DMS114 treated with DMSO at 0.1 percent for 48 hours (cell line): ENCODE measurements around the gene STK24.

Experiments
- DNase-seq: peaks from one replicate; lab custom pipeline; 2025; ENCODE audit not compliant: unreplicated experiment; lab: John Stamatoyannopoulos, UW

Gene STK24

DNA sequence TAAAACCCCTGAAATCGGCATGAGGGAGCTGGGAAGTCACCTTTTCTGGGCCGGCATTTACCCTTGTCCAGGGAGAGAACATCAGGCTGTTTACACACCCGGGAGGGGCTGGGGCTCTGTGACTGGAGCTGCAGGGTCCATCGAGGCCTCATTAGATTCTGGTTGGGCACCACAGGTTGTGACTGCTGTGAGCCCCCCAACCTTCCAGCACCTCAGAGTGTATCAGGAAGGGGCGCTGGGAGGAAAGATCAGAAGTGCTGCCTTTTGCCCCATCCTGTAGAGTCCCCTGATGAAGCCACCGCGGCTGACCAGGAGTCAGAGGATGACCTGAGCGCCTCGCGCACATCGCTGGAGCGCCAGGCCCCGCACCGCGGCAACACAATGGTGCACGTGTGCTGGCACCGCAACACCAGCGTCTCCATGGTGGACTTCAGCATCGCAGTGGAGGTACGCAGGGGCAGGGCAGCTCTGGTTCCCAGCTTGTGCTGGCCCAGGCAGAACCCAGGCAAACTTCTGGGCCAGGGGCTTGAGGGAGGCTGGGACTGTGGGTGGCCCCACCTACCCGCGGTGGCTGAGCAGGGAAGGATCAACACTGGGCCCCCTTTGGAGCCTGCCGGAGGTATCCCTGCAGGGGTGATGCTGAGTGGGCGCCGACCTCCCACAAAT, 136.4 kb downstream of the STK24 start:
- DNase-seq, result no peak

DNA sequence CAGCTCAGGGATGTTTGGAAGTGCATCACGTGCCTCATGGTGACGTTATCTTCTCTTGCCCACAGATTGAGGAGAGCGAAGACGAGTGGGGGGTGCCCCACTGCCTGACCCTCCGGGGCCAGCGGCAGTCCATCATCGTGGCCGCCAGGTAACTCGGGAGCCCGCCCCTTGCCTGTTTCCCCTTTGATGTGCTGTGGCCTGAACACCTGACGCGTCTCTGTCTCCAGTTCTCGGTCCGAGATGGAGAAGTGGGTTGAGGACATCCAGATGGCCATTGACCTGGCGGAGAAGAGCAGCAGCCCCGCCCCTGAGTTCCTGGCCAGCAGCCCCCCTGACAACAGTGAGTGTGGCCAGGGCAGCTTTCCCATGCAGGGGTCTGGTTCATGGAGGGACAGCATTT, 137.0 kb downstream of the STK24 start:
- no peak for DNase-seq

DNA sequence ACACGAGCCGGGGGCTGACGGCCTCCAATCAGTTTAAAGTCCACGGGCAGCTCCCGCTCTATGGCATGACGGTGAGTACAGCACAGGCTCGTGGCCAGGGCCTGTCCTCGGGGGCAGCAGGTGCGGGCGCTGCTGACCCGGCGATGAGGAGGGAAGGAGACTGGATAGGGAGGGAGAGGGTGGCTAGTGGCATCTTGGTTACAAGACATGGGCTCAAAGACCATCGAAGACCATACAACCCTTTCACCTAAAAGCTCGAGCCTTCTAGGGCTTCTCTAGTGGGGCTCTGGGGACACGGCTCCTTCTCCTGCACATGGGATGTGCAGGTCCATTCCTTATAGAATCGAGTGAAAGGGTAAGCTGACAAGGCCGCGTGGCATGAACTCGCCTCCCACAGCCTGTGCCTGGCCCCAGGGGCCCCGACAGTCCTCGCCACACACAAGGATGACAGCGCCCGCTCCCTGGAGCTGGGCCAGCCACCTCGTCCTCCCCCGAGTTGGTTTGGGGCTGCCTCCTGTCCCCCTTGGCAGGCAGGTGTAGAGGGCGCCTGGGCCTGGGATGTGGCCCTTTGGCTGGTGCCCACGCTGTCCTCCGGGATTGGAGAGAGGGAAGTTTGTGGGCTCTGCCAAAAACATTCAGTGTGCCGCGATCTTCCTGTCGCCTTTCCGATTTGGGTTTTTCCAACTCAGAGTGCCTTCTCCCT, 137.6 kb downstream of the STK24 start:
- no peak for DNase-seq

DNA sequence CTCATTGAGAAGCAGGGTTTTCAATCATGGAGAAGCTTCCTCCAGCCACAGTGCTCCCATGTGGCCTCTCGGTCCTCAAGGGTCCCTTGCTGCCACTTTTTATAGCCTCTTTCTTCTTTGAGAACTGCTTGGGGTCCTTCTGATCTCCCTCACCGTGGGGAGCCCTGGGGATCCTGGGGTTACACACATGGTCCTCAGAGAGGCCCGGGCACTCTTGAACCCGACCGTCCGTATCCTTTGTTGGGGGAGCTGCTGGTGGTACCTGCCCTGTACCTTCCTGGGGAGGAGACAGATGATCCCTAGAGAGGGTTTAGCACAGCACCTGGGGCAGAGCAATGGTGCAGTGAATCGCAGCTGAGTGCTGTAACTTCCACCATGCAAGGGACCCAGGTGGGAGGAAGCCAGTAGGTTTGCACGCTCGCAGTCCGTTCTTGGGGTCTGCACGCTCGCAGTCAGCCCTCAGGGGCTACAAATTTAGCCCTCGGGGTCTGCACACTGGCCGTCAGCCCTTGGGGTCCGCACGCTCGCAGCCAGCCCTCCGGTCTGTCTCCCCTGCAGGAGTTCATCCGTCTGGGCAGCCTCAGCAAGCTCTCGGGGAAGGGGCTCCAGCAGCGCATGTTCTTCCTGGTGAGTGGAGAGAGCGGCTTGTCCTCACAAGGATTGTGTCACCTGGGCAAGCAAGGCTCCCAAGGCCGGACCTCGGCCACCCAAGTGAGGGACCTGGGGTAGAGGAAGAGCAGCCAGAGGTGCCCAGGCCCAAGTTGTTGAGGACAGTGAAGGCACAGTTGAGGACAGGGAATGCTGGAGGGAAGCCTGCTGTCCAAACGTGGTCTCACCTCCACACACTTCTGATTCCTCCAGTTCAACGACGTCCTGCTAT, 138.4 kb downstream of the STK24 start:
- no peak for DNase-seq

DNA sequence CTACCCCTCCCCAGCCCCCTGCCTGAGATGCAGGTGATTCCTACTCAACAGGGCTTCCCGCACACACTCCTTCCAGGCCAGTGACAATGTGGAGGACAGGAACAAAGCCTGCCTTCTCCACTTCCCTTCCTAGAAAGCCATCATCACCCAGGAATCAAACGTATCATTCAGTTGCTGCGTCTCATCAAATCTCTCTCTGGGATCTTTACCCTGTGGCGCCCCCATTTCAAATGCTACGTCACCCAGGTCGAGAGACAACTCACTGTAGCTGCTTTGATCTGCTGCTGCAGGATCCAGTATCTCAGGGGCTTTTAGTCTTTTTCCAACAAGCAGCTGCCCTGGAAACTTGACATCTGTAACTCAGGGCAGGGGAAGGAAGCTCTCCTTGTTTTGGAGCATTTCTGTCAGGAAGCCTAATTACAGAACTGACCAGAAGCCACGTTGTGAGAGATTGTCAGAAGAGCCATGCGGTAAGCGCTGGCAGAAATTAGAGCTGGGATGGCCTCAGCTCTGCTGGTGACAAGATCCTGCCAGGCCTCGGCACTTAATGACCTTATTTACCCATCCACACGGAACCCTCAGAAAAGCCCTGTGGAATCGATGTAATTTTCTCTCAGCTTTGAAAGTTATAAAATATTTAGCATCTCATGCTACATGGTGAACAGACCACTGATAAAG, 140.5 kb downstream of the STK24 start:
- no peak for DNase-seq

DNA sequence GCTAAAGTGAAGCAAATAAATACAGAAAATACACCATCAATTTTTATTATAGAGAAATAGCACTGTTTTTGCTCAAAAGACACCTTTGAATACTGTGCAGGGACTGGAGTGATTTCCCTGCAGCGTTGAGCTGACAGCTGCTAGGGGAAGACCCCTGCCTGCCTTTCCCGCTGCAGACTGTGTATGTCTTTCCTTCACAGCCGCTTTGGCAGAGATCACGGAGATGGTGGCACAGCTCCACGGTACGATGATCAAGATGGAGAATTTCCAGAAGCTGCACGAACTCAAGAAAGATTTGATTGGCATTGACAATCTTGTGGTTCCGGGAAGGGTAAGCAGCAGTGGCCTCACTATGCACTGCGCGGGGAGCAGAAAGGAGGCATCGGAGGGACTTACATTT, 141.5 kb downstream of the STK24 start:
- no peak for DNase-seq

DNA sequence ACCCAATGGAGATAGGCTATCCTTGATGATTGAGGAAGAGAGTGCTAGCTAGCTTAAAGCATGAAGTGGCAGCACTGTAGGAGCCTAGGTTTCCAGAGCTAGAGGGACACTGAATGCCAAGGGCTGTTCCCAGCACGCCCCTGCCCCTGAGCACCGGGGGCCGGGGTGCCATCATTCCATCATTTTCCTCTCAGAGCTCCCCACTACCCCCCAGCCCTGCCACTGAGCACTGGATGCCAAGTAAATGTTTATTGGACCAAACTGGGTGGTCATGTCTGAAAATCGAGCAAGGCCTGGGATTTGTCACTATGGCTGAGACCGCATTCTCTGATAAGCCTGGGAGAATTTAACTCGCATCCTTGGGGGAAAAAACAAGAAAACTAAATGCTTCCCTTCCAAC, 142.8 kb downstream of the STK24 start:
- DNase-seq, result no peak

DNA sequence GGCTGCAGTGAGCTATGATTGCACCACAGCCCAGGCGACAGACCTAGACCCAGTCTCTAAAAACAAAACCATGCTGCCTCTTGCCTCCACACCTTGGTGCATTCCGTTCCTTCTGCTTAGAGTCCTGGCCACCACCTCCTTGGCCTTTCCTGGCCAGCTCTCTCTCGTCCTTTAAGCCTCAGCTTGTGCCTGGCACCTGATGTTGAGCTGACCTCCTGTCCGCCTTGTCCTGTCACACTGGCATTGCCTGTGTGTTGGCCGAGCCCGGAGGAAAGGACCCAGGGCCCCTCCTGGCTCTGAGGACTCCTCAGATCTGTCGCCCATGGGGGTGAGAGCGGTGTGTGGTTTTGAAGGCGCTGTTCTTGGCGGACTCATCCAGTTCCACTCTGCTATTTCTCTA, 143.3 kb downstream of the STK24 start:
- DNase-seq, result no peak

DNA sequence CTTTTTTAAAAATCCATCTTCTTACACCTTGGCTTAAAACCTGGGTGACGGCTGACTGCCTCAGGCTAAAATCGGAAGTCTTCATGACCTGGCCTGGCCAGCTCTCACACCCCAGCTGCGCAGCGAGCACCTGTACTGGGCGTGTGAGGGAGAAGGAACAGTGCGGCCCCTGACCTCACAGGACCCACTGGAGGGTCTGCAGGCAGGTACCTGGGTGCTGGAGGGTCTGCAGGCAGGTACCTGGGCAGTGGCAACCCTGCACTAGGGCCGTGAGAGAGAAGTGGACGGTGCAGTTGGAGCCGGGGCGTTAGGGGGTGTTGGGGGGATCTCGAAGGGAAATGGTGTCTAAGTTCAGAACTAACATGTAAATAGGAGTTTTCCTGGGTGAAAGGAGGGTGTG, 144.3 kb downstream of the STK24 start:
- DNase-seq, result no peak

DNA sequence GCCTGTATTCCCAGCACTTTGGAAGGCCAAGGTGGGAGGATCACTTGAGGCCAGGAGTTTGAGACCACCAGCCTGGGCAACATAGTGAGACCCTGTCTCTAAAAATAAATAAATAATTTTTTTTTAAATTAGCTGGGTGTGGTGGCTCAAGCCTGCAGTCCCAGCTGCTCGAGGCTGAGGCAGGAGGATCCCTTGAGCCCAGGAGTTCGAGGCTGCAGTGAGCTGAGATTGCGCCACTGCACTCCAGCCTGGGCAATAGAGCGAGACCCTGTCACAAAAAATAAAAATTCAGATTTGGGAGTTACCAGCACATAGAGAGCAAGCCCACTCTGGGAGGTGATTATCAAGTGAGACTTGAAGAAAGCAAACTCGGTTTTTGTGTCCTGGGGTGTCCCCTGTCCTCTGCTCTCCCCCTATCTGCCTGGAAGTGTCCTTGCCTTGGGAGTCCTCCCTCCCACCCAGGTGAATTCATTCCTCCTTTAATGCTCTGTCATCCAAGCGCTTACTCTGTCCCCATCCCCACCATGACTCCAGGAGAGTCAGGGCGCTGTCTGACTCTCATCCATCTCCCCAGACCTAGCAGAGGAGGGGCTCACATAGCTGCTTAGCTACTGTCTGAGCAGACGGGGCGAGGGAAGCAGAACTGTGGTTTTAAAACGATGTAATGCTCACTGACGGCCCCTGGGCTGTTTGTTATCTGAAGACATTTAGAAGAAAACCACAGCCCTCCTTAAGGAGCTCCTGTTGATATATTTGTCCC, 146.8 kb downstream of the STK24 start:
- DNase-seq, result no peak

DNA sequence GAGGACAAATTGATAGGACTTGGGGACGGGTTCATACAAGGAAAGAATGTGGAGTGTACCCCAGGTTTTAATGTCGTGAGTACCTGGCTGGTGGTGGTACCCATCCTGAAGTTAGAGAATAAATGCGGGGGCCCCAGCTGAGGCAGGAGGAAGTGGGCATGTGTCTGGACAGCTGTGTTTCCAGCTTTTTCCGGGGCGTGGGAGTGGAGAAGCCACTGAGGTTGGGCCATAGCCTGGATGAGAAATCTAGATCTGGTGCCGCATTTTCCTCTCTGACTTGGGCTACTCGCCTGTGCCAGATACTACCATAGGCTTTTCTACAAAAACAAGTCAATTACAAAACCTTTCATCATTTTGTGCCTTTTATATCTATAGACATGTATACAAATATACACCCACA, 147.4 kb downstream of the STK24 start:
- no peak for DNase-seq

DNA sequence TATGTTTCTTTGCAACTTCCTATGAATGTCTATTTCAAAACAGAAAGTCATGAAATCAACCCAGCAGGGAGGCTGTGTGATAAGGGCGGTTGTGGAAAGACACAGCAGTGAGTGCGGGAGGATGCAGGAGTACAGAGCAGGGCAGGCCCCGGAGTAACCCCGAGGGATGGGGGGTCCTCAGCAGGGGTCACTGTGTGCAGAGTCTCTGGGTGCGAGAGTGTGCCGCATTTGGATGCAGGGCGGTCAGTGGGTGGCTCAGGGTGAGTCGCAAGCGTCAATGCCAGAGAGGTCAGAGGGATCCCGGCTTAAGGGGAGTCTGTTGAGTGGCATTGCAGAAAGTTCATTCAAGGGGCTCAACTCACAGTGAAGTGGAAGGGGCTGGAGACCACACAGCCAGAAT, 147.8 kb downstream of the STK24 start:
- DNase-seq, result no peak

DNA sequence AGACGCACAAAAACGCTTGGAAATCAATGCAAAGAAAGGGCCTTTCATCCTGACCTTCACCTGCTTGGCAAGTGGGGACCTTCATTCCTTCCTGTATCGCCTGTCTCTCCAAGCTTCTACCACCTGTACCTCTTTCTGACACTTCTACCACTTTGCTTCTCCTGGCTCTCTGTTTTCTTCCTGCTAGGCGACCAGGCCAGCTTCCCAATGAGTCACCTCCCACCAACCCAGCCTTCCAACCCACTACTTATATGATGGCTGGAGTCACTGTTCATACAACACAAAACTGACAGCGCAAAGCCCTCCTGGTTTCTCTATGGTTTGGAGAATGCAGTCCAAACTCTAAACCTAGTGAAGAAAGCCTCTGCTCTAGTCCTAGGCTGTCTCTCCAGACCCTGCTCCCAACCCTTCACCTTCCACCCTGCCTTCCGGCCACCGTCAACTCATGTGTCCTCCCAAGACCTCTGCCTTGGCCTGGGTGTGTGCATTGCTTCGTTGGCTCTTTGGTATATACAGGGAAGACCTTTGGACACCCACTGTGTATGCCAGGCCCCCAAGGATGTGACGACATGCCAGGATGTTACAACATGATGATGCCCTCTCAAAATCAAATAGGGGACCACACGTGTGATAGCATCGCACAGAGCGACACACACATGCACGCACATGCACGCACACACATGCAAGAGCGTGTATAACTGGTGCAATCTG, 148.5 kb downstream of the STK24 start:
- no peak for DNase-seq

DNA sequence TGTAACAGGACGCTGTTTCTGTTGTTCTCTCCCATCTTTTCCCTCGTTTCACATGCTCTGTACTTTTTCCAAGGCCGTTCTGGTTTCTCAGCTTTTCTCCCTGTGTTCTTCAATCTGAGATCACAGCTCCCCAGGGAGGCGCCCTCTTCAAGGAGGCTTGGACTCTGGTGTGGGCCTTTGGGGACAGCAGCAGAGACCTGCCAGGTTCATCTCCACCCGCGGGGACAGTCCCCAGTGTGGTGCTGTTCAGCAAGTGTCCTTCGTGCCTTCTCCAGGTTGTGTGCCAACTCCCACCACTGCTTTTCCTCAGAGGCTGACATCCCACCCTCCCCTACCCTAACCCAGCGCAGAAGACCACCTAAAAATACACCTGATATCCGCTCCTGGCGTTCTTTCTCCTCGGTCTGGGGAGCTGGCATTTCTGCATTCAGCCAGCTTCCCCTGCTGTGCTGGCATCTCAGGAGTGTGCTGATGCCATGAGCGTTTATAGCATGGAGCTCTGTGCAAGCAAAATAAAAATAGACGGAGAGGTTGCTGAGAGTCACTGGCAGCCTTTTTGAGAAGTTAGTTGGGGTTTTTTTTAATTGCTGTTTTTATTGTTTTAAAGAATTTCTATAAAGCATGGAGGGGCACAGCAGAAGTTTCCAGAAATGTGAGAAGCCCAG, 149.4 kb downstream of the STK24 start:
- DNase-seq, result no peak

DNA sequence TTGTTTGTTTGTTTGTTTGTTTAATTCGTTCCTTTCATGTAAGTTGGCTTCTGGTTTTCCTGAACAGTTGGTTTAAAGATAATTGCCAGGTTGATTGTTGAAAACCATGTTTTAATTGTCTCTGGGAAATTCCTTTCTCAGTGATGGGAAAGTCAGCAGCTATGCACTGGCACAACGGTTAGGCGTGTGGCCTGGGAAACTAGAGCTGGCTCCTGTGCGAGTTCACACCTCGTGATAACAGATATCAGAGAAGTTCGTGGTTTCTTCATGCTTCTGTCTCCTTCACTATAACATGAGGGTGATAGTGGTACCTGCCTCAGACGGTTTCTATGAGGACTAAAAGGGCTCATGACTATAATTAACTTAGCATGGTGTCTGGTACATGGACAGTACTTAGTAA, 153.5 kb downstream of the STK24 start:
- no peak for DNase-seq

DNA sequence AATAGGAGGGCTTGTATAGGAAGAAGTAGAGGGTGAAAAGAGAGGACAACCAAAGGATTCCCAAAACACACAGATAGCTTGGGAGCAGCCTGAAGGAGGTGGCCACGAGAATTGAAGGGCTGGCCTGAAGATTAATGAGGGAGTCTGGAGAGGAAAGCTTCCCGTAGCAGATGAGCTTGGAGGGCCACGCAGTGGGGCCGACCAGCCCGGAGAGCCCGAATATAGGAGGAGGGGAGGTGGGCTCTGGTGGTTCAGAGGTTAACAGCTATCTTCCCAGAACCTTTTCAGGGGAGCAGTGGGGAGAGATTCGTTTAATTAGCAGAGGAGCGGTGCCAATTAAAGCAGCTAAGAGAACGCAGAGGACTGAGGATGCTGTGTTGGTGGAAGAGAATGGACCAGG, 154.9 kb downstream of the STK24 start:
- DNase-seq, result no peak

DNA sequence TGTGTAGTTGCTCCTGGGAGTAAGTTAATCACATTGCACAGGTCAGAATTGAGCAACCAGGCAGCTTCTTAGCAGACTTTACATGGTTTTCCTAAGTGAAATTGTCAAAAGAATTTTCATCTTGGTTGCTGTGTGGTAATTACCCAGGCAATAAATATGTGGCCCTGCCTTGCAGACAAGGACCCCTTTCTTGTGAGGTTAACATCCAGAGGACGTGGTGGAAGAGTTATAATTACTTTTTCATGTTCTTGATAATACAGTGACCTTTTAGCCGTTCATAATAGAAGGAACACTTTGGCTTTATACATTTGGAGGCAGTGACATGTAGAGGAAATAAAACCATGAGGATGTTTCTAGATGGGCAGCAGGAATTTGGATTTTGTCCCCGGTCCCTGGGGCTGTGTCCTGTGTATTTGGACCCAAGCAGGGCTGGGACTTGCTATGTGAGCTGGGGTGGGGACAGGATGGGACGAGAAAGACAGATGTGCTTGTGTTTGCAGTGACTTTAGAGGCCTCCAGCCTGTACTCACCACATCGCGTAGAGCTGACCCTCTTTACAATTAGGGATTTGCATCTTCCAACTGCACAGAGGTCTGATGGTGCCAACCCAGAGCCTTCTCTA, 156.2 kb downstream of the STK24 start:
- DNase-seq, result no peak

DNA sequence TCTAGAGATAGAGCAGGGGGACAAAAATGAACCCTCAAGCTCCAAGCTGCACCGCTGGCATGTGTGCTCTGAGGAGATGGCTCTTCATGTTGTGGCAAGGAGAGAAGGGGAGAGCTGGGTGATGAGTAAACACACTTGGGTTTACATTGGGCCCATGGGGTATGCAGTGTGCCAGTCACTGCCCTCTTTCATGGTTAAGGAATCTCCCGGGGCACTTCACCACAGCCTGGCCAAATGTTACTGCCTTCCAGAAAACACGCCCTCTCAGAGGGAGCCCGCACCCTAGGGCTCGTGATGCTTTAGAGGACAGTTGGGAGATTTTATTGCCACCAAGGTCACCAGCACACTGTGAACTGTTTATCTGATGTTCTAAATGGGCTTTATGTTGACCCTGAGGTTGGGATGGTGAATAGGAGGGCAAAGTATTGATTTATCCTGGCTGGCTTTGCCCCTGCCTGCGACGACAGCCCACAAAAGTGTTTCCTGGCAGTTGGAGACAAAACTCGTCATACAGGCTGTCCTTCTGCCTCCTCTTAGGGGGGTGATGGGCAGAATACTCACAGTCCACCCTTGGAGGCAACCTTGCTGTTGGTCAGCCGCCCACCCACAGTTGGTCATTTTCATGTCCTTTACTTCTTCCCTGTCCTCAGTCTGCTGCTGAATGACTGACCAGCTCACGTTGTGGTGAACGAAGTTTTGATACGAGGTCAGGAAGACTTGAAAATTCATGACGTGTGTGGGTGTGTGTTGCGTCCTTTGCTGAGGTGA, 156.9 kb downstream of the STK24 start:
- DNase-seq, result no peak
